Measurements from ENCODE around the gene MICOS13.

GRCh38 chr19:5691822-5692722 lies 11.8 kb upstream of the MICOS13 start:
- TF ChIP-seq CTCF (IDR thresholded peaks at IDR 0.05) (no peak), POLR2A (IDR thresholded peaks at IDR 0.05) (no peak), POLR2AphosphoS5 (IDR thresholded peaks at IDR 0.05) (no peak), EP300 (IDR thresholded peaks at IDR 0.05; ENCODE audit: low read depth) (no peak)
